Bronchial epithelial cell (primary cell): Measurements from ENCODE around the gene ZNF792. TPM values are rescaled to one million over a fixed set of nuclear protein-coding genes. Genes with fewer than 3 reads are reported as not detected.

Experiments
- DNase-seq: peaks from one replicate; pipeline ENCODE4 v3.0.0-alpha.2; 2010; ENCODE audit warnings: low read depth
- FAIRE-seq: peaks from 2 replicates; lab custom pipeline; 2011; peaks lifted over from hg19 to GRCh38; lab: Jason Lieb, UNC
- H3K27me3 ChIP-seq: 2 replicates; pipeline ENCODE4 v1.5.1; 2011; ENCODE audit warnings: low read length; ENCODE audit not compliant: control insufficient read depth, insufficient read depth
- H3K36me3 ChIP-seq: 2 replicates; pipeline ENCODE4 v1.5.1; 2011; ENCODE audit warnings: low read length; ENCODE audit not compliant: control insufficient read depth, insufficient read depth
- H3K4me3 ChIP-seq: 2 replicates; pipeline ENCODE4 v1.5.1; 2011; ENCODE audit warnings: mild to moderate bottlenecking, low read depth, low read length, control low read depth
- total RNA-seq: library from RNA; depleted of rRNA; stranded (reverse); fragments of >200 nt; gene quantifications from 2 replicates; pipeline ENCODE4 v1.2.1, GENCODE V29; 2014
- TF ChIP-seq, protein P1 (sequence below): IDR thresholded peaks from 2 replicates; pipeline ENCODE4 v1.5.1; 2011; ENCODE audit warnings: mild to moderate bottlenecking, moderate library complexity, low read length, control low read depth, inconsistent platforms; ENCODE audit not compliant: insufficient read depth, severe bottlenecking

The ZNF792 gene
- total RNA-seq, 1 donor from 2014 or later, result 1.8 TPM

DNA sequence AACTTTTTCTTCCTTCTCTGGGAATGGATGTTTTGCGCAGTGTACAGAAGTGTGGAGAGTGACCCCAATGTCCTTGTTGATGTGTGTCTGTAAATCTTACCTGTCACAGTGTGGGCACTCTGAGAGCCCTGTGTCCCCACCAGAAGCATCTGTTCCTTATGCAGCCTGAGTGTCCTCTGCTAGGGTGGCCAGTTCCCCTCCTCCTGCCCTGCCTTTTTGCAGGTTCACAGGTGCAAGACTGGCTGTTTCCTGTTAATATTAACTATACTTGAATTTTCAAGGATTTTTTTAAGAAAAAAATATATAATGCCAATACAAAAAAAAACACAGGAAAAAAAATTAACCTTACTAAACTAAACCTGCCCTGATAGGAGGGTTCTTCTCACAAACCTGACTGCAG is 24.1 kb upstream of the ZNF792 start:
- TF ChIP-seq, protein P1, sequence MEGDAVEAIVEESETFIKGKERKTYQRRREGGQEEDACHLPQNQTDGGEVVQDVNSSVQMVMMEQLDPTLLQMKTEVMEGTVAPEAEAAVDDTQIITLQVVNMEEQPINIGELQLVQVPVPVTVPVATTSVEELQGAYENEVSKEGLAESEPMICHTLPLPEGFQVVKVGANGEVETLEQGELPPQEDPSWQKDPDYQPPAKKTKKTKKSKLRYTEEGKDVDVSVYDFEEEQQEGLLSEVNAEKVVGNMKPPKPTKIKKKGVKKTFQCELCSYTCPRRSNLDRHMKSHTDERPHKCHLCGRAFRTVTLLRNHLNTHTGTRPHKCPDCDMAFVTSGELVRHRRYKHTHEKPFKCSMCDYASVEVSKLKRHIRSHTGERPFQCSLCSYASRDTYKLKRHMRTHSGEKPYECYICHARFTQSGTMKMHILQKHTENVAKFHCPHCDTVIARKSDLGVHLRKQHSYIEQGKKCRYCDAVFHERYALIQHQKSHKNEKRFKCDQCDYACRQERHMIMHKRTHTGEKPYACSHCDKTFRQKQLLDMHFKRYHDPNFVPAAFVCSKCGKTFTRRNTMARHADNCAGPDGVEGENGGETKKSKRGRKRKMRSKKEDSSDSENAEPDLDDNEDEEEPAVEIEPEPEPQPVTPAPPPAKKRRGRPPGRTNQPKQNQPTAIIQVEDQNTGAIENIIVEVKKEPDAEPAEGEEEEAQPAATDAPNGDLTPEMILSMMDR, result no peak
- DNase-seq (no peak), FAIRE-seq (no peak)
- Histone ChIP-seq H3K4me3 (no peak overlapping the region), H3K27me3 (peaks cover 1% of the 10 kb centered on the region), H3K36me3 (no peaks in the 10 kb centered on the region)

DNA sequence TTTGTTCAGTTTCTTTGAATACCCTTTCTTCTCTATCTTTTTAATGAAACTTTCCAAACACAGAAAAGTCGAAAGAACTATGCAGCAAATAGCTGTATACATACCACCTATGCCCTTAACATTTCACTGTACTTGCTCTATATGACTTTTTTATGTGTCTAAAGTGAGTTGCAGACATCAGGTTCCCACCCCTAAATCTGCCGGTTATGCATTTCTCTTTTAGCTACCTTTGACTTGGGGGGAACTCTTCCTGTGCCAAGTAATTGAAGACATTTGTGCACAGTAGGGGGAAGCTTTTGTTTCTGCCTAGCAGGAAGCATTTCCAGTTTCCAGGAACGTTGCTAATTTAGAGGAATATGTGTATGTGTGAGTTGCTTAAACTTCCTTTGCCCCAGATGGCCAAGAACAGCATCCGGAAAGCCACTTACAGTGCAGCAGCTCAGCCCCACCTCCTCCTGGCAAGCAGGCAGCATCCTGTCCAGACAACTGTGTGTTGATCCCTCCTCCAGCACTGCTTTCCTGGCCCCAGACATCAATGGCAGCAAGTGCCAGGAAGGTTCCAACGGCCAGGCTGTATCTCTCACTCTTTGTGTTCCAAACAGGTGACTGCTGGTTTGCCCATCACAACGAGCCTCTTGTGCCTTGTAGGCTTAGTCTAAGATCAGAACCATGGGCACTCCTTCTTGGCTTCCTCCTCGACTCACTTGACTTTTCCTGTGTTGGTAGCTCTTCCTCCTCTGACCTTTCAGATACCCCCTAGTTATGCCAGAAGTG is 21.4 kb upstream of the ZNF792 start:
- Histone ChIP-seq H3K27me3 (peaks cover 1% of the 10 kb centered on the region), H3K4me3 (no peak overlapping the region), H3K36me3 (no peaks in the 10 kb centered on the region)
- TF ChIP-seq, protein P1, result no peak
- no peak for FAIRE-seq
- peak; percentile 22 for DNase-seq

DNA sequence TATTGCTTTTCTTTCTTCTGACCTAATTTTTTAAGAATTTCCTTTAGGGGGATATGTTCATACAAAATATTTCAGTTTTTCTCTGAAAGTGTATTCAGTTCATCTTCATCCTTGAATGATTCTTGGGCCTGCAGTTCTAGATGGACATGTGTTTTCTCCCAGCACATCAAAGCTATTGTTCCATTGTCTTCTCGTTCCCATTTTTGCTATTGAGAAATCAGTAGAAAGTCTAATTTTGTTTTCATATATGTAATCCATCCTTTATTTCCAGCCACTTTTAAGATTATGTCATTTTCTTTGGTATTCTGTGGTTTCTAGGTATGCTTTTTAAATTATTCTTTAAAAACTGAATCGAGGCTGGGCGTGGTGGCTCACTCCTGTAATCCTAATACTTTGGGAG is 20.3 kb upstream of the ZNF792 start:
- no peaks in the 10 kb centered on the region for H3K27me3 ChIP-seq
- FAIRE-seq (no peak), DNase-seq (no peak)
- no peaks in the 10 kb centered on the region for H3K36me3 ChIP-seq
- no peak overlapping the region for H3K4me3 ChIP-seq
- TF ChIP-seq, protein P1, result no peak

DNA sequence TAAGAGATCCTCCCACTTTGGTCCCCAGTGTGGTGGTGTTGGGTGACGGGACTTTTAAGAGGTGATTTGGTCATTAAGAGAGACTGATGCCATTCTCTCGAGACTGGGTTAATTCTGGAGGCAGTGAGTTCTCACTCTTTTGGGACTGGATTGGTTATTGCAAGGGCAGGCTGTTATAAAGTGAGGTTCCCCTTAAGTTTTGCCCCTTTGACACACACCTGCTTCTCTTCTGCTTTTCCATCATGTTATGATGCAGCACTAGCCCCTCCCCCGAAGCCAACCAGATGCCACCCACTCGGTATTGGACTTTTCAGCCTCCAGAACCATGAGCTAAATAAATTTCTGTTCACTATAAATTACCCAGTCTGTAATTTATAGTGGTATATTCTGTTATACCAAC is 19.8 kb upstream of the ZNF792 start:
- FAIRE-seq (no peak), DNase-seq (no peak)
- TF ChIP-seq, protein P1, result no peak
- Histone ChIP-seq H3K36me3 (no peaks in the 10 kb centered on the region), H3K27me3 (no peaks in the 10 kb centered on the region), H3K4me3 (no peak overlapping the region)

DNA sequence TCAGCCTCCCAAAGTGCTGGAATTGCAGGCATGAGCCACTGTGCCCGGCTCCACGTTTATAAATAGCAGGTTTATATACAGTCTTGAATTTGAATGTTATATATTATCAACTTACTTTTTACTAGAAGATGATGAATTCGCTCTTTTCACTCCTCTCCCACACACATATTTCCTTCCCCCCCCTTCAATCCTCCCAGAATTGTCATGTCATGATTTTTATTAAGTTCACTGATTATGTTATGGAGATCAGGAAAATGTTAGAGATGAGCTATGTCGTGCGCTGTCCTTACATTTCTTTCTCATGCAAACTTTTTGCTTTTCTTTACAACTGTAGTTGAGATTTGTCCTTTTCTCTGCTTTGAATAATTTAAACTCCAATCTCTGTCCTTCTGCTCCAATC is 18.2 kb upstream of the ZNF792 start:
- Histone ChIP-seq H3K27me3 (no peaks in the 10 kb centered on the region), H3K4me3 (no peak overlapping the region), H3K36me3 (no peaks in the 10 kb centered on the region)
- FAIRE-seq (no peak), DNase-seq (no peak)
- TF ChIP-seq, protein P1, result no peak
